GM12878 (cell line): Measurements from ENCODE around the gene FADS3. TPM values are rescaled to one million over a fixed set of nuclear protein-coding genes. Genes with fewer than 3 reads are reported as not detected.

Experiments
- ATAC-seq: fragments of 200-7000 bp; cut with Tn5 transposase; 3 replicates; pipeline ENCODE4 v1.9.1; 2020; ENCODE audit warnings: mild to moderate bottlenecking, moderate library complexity
- BruUV-seq: library from RNA; stranded (reverse); fragments of 400-500 nt; replicated peaks from 2 replicates; lab custom pipeline; 2021; lab: Mats Ljungman, UMichigan
- CTCF ChIA-PET: fragments of 300-600 bp; sonication (Branson Sonifier 250); formaldehyde crosslinking; extraction: SDS; loops from one replicate; lab custom pipeline; 2021; ENCODE audit warnings: inconsistent platforms; lab: Yijun Ruan, JAX
- POLR2A ChIA-PET: fragments of 350-600 bp; formaldehyde crosslinking; extraction: SDS; loops from one replicate; lab custom pipeline; 2021; ENCODE audit warnings: inconsistent platforms; lab: Charles Lee
- RAD21 ChIA-PET: fragments of 300-600 bp; sonication (Branson Sonifier 250); formaldehyde crosslinking; loops from one replicate; lab custom pipeline; 2023; ENCODE audit warnings: antibody characterized with exemption; ENCODE audit not compliant: unreplicated experiment; lab: Charles Lee
- SMC1A ChIA-PET: fragments of 300-600 bp; sonication (Branson Sonifier 250); formaldehyde crosslinking; loops from one replicate; lab custom pipeline; 2023; ENCODE audit not compliant: unreplicated experiment, uncharacterized antibody; lab: Charles Lee
- DNase-seq: peaks from one replicate; pipeline ENCODE4 v3.0.0-alpha.2; 2011; ENCODE audit warnings: low read depth, low spot score
- FAIRE-seq: peaks from 3 replicates; lab custom pipeline; 2011; peaks lifted over from hg19 to GRCh38; lab: Jason Lieb, UNC
- H2AFZ ChIP-seq: 2 replicates; pipeline ENCODE4 v1.6.0; 2011; ENCODE audit warnings: low read depth, low read length, control low read depth; ENCODE audit not compliant: control insufficient read depth
- H3K27ac ChIP-seq: 2 replicates; pipeline ENCODE4 v1.5.1; 2011; ENCODE audit warnings: control low read depth; ENCODE audit not compliant: control insufficient read depth, insufficient read depth
- H3K27me3 ChIP-seq, 2 experiments: replicated peaks in 1 of 2; 2 replicates each; pipeline versions ENCODE4 v1.6.0 to v1.6.1; 2011; ENCODE audit warnings: low read length in 1 of 2; ENCODE audit not compliant: control insufficient read depth in 2 of 2, insufficient read depth in 2 of 2
- H3K36me3 ChIP-seq, 2 experiments: 2 replicates each; pipeline ENCODE4 v1.5.1; 2011; ENCODE audit warnings: low read length in 1 of 2; ENCODE audit not compliant: control insufficient read depth in 2 of 2, insufficient read depth in 2 of 2
- H3K4me1 ChIP-seq: 2 replicates; pipeline ENCODE4 v1.6.1; 2011; ENCODE audit warnings: mild to moderate bottlenecking, low read length, moderate library complexity, mixed read lengths; ENCODE audit not compliant: control insufficient read depth, insufficient read depth
- H3K4me2 ChIP-seq: 2 replicates; pipeline ENCODE4 v1.6.0; 2011; ENCODE audit warnings: control low read depth; ENCODE audit not compliant: control insufficient read depth, insufficient read depth
- H3K4me3 ChIP-seq: fragments of 200-600 bp; sonication (generic); 2 replicates; pipeline ENCODE4 v1.5.1; 2016
- H3K79me2 ChIP-seq: 2 replicates; pipeline ENCODE4 v1.6.0; 2011; ENCODE audit warnings: low read length; ENCODE audit not compliant: control insufficient read depth, insufficient read depth
- H3K9ac ChIP-seq: 2 replicates; pipeline ENCODE4 v1.8.0; 2011; ENCODE audit warnings: low read length, control low read depth, mixed read lengths; ENCODE audit not compliant: control insufficient read depth, insufficient read depth
- H3K9me3 ChIP-seq: replicated peaks from 3 replicates; pipeline ENCODE4 v1.5.1; 2011; ENCODE audit warnings: mild to moderate bottlenecking, low read length; ENCODE audit not compliant: control insufficient read depth, insufficient read depth
- H4K20me1 ChIP-seq: 2 replicates; pipeline ENCODE4 v1.6.0; 2011; ENCODE audit not compliant: control insufficient read depth, insufficient read depth
- HDAC2 ChIP-seq: fragments of 200-600 bp; sonication (generic); IDR thresholded peaks from 2 replicates; pipeline ENCODE4 v1.6.1; 2017
- IKZF2 ChIP-seq, 2 experiments: fragments of 450-650 bp; IDR thresholded peaks; 2 replicates each; pipeline ENCODE4 v1.6.1; 2017; ENCODE audit warnings: mild to moderate bottlenecking in 2 of 2, moderate library complexity in 2 of 2
- NFYB ChIP-seq: IDR thresholded peaks from 2 replicates; pipeline ENCODE4 v1.6.1; 2011; ENCODE audit warnings: low read depth, mild to moderate bottlenecking, low read length, improper control_type of control experiment, moderate library complexity; ENCODE audit not compliant: insufficient read depth
- NRF1 ChIP-seq: conservative IDR thresholded peaks from 2 replicates; pipeline ENCODE4 v1.6.1; 2011; ENCODE audit warnings: mild to moderate bottlenecking, low read depth, low read length, improper control_type of control experiment
- RELA ChIP-seq: fragments of 450-650 bp; IDR thresholded peaks from 2 replicates; pipeline ENCODE4 v1.8.0; 2014; ENCODE audit warnings: borderline replicate concordance; ENCODE audit not compliant: partially characterized antibody
- SMC3 ChIP-seq: IDR thresholded peaks from 2 replicates; pipeline ENCODE4 v1.6.1; 2011; ENCODE audit warnings: low read length, improper control_type of control experiment, borderline replicate concordance
- SP1 ChIP-seq: IDR thresholded peaks from one replicate; pipeline ENCODE4 v1.6.1; 2011; ENCODE audit warnings: low read depth, low read length
- SPI1 ChIP-seq: IDR thresholded peaks from 2 replicates; pipeline ENCODE4 v1.6.1; 2011; ENCODE audit warnings: low read depth, mild to moderate bottlenecking, low read length, moderate library complexity, borderline replicate concordance; ENCODE audit not compliant: insufficient read depth
- WRNIP1 ChIP-seq: IDR thresholded peaks from 2 replicates; pipeline ENCODE4 v1.6.1; 2011; ENCODE audit warnings: low read depth, low read length, improper control_type of control experiment, borderline replicate concordance
- YY1 ChIP-seq: IDR thresholded peaks from 2 replicates; pipeline ENCODE4 v1.6.1; 2011; ENCODE audit warnings: low read depth, mild to moderate bottlenecking, low read length
- ZZZ3 ChIP-seq: IDR thresholded peaks from 2 replicates; pipeline ENCODE4 v1.6.1; 2011; ENCODE audit warnings: low read depth; ENCODE audit not compliant: control insufficient read depth, insufficient read length
- WGBS: methylation state at CpG from one replicate; pipeline ENCODE4 v1.1.6; 2016; ENCODE audit warnings: low lambda C conversion rate; ENCODE audit not compliant: insufficient replicate concordance, insufficient coverage; ENCODE audit errors: missing lambda C conversion rate; 5-methylcytosine and 5-hydroxymethylcytosine counted together
- in situ Hi-C: fragments of 300-500 bp; cut with MboI; formaldehyde crosslinking; loops from 9 replicates; pipeline ENCODE4 v1.14.3; 2018; ENCODE audit warnings: mixed read lengths
- intact Hi-C: fragments of 100-400 bp; cut with micrococcal nuclease; formaldehyde crosslinking; loops from one replicate; pipeline ENCODE4 v1.14.2; 2022; ENCODE audit not compliant: unreplicated experiment
- polyA plus RNA-seq, 11 experiments: library from polyadenylated mRNA; depleted of rRNA in 4 of 11; unstranded in 6 of 11; stranded (reverse) in 5 of 11; fragments of >200 nt; fragmentation: Nextera tagmentation in 4 of 11; fragmentation: Illumina TruSeq in 1 of 11; extraction: Ambion mirVana in 4 of 11; extraction: Trizol in 1 of 11; gene quantifications; 1 replicate in 1 of 11; 2 replicates in 10 of 11; pipeline versions ENCODE4 v1.2.1 to v1.2.3, GENCODE V29; 2011 to 2016; ENCODE audit warnings: inconsistent platforms in 2 of 11, missing spikeins in 2 of 11, low read depth in 1 of 11
- total RNA-seq, 4 experiments: library from RNA; depleted of rRNA in 3 of 4; stranded (reverse); fragments of >200 nt in 3 of 4; fragmentation: Illumina TruSeq in 1 of 4; extraction: Trizol in 1 of 4; gene quantifications; 2 replicates each; pipeline versions ENCODE4 v1.2.1 to v1.2.3, GENCODE V29; 2013 to 2021
- TF ChIP-seq, protein P1 (sequence below): fragments of 450-650 bp; formaldehyde crosslinking; IDR thresholded peaks from 2 replicates; pipeline ENCODE4 v1.4.0; 2020; ENCODE audit warnings: mild to moderate bottlenecking, moderate library complexity
- TF ChIP-seq, protein P2 (sequence below): fragments of 450-650 bp; IDR thresholded peaks from 2 replicates; pipeline ENCODE4 v1.6.1; 2016; ENCODE audit warnings: mild to moderate bottlenecking

The FADS3 gene
- total and polyA plus RNA-seq, 10 of the 15 experiments (the other 5 are each of a cell fraction or from before 2014, with no cell fraction given) = 0.23 to 8.1 (median 4.2) TPM

- 0 out of 2 replicates have a peak, but pooled peaks have one; percentile 5 for TF ChIP-seq SMC3
- no peak for TF ChIP-seq IKZF2 (IDR thresholded peaks at IDR 0.05)
- no peak for TF ChIP-seq ZZZ3
- no peak for TF ChIP-seq YY1
- TF ChIP-seq HDAC2 = no peak
Measured at GRCh38 chr11:61890529-61891330, 615 bp downstream of the FADS3 start (continued).

DNA sequence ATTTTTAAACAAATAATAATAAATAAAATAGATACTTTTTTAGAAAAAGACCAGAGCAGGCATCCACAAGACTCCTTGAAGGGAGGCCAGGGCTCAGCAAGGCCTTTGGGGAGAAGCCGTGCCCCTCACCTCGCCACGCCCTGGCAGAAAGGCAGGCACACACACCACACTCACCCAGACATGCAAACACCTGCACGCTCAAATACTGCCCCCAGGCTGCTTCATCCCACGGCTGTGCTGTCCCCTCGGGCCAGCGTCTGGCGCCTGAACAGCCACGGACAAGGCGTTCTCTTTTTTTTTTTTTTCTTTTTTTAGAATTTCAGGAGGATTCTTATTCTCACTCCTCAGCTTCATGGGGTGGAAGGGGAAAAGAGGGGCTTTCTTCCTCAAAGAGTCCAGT is 1.5 kb downstream of the FADS3 start:
- 95% methylated on average over 10 of the region's 10 CpGs for WGBS
- in situ Hi-C loops = no loop called here
- POLR2A ChIA-PET = interaction anchor here (0.6 kb wide), 1 partner anchor 209 kb away, joined by 3 read pairs; no protein-coding TSS in a partner anchor
- CTCF ChIA-PET = interaction anchor here (1.8 kb wide), 1 partner anchor 92 kb away, joined by 12 read pairs; no protein-coding TSS in a partner anchor
- TF ChIP-seq RELA (no peak), SPI1 (no peak), SP1 (no peak), NFYB (no peak), NRF1 (no peak), WRNIP1 (no peak)
- TF ChIP-seq, protein P1, sequence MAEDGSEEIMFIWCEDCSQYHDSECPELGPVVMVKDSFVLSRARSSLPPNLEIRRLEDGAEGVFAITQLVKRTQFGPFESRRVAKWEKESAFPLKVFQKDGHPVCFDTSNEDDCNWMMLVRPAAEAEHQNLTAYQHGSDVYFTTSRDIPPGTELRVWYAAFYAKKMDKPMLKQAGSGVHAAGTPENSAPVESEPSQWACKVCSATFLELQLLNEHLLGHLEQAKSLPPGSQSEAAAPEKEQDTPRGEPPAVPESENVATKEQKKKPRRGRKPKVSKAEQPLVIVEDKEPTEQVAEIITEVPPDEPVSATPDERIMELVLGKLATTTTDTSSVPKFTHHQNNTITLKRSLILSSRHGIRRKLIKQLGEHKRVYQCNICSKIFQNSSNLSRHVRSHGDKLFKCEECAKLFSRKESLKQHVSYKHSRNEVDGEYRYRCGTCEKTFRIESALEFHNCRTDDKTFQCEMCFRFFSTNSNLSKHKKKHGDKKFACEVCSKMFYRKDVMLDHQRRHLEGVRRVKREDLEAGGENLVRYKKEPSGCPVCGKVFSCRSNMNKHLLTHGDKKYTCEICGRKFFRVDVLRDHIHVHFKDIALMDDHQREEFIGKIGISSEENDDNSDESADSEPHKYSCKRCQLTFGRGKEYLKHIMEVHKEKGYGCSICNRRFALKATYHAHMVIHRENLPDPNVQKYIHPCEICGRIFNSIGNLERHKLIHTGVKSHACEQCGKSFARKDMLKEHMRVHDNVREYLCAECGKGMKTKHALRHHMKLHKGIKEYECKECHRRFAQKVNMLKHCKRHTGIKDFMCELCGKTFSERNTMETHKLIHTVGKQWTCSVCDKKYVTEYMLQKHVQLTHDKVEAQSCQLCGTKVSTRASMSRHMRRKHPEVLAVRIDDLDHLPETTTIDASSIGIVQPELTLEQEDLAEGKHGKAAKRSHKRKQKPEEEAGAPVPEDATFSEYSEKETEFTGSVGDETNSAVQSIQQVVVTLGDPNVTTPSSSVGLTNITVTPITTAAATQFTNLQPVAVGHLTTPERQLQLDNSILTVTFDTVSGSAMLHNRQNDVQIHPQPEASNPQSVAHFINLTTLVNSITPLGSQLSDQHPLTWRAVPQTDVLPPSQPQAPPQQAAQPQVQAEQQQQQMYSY (CRISPR knock-in tag) = no peak
- TF ChIP-seq, protein P2, sequence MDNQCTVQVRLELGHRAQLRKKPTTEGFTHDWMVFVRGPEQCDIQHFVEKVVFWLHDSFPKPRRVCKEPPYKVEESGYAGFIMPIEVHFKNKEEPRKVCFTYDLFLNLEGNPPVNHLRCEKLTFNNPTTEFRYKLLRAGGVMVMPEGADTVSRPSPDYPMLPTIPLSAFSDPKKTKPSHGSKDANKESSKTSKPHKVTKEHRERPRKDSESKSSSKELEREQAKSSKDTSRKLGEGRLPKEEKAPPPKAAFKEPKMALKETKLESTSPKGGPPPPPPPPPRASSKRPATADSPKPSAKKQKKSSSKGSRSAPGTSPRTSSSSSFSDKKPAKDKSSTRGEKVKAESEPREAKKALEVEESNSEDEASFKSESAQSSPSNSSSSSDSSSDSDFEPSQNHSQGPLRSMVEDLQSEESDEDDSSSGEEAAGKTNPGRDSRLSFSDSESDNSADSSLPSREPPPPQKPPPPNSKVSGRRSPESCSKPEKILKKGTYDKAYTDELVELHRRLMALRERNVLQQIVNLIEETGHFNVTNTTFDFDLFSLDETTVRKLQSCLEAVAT = no peak
- H4K20me1 ChIP-seq = no peaks in the 10 kb centered on the region
- RAD21 ChIA-PET = interaction anchor here (2.4 kb wide), 1 partner anchor 92 kb away, joined by 10 read pairs; no protein-coding TSS in a partner anchor
- SMC1A ChIA-PET = interaction anchor here (1.4 to 4.8 kb wide), 2 partner anchors 92 to 97 kb away, joined by 4 to 21 read pairs; partner anchors contain the start of genes FEN1 and TMEM258
- DNase-seq (no peak), FAIRE-seq (no peak), ATAC-seq (no peak)
- intact Hi-C loops = no loop called here
- H3K27ac ChIP-seq = no peak overlapping the region
- no peak overlapping the region for H2AFZ ChIP-seq
- no peaks in the 10 kb centered on the region; the same call in 2 of the 3 replicates for H3K9me3 ChIP-seq
- H3K4me3 ChIP-seq = no peak overlapping the region
- peaks cover 7% of the 10 kb centered on the region for H3K4me1 ChIP-seq
- H3K4me2 ChIP-seq = peak overlapping the region; percentile 98; the same call in 1 of the 2 replicates
- no peaks in the 10 kb centered on the region for H3K36me3 ChIP-seq
- no peaks in the 10 kb centered on the region for H3K27me3 ChIP-seq
- no peak overlapping the region for H3K9ac ChIP-seq
- H3K79me2 ChIP-seq = no peaks in the 10 kb centered on the region
- no TSS peak for BruUV-seq
